ENCODE results near the gene RAPH1.

The RAPH1 gene

DNA sequence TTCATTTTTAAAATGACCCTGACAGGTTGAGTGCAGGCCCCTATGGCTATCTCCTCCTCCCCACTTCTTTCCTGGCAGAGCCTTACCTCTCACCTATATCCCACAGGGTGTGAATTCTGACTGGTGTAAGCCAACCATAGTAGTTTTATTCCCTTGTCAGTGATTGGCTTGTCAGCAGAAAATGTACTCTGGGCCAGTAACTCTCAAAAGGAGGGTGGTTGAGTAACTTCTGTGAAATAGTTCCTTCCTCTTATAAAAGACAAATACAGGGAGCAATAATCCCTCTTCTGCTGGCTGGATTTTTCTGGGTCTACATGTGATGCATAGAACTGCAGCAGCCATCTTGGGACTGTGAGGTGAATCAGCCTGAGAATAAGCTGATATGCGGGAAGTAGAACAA lies 83.4 kb downstream of the RAPH1 start:
- H3K27me3 ChIP-seq (ENCODE audit: control insufficient read depth, insufficient read depth, low read length) = no peaks in the 10 kb centered on the region
- no peaks in the 10 kb centered on the region for H3K9me3 ChIP-seq (ENCODE audit: control insufficient read depth, insufficient read depth, low read length)
- H3K9ac ChIP-seq (ENCODE audit: low read depth, low read length) = no peak overlapping the region
- H3K4me3 ChIP-seq (ENCODE audit: low read depth, low read length) = no peak overlapping the region
- H3K36me3 ChIP-seq (ENCODE audit: control insufficient read depth, insufficient read depth, low read length) = peaks cover 70% of the 10 kb centered on the region
- H3K27ac ChIP-seq (ENCODE audit: low read depth, low read length) = no peak overlapping the region
- H3K4me1 ChIP-seq (ENCODE audit: control insufficient read depth, insufficient read depth, low read length) = no peaks in the 10 kb centered on the region

DNA sequence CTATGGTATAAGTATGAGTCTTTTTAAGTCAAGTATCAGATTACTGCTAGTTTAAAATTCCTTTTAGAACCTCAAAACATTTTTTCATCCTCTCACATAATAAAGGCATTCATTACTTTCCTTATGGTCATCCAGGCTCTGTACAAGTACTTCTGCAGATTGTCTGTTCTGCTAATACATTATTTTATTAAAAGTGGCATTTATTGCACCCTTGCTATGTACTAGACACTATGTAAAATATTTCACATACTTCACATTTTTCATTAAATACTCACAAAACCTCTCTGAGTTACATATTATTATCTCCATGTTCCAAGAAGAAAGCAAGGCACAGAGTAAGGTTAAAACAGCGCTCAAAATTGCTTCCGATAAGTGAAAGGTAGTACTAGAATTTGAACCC lies 84.1 kb downstream of the RAPH1 start:
- Histone ChIP-seq H3K9me3 (ENCODE audit: control insufficient read depth, insufficient read depth, low read length) (no peaks in the 10 kb centered on the region), H3K27ac (ENCODE audit: low read depth, low read length) (no peak overlapping the region), H3K9ac (ENCODE audit: low read depth, low read length) (no peak overlapping the region), H3K4me1 (ENCODE audit: control insufficient read depth, insufficient read depth, low read length) (no peaks in the 10 kb centered on the region), H3K27me3 (ENCODE audit: control insufficient read depth, insufficient read depth, low read length) (no peaks in the 10 kb centered on the region), H3K36me3 (ENCODE audit: control insufficient read depth, insufficient read depth, low read length) (peaks cover 70% of the 10 kb centered on the region), H3K4me3 (ENCODE audit: low read depth, low read length) (no peak overlapping the region)

- Histone ChIP-seq H3K4me3 (ENCODE audit: low read depth, low read length) (no peak overlapping the region), H3K27ac (ENCODE audit: low read depth, low read length) (no peak overlapping the region), H3K9me3 (ENCODE audit: control insufficient read depth, insufficient read depth, low read length) (no peaks in the 10 kb centered on the region), H3K9ac (ENCODE audit: low read depth, low read length) (no peak overlapping the region), H3K4me1 (ENCODE audit: control insufficient read depth, insufficient read depth, low read length) (no peaks in the 10 kb centered on the region), H3K27me3 (ENCODE audit: control insufficient read depth, insufficient read depth, low read length) (no peaks in the 10 kb centered on the region), H3K36me3 (ENCODE audit: control insufficient read depth, insufficient read depth, low read length) (peaks cover 74% of the 10 kb centered on the region)
Observed at GRCh38 chr2:203450561-203450960, 84.5 kb downstream of the RAPH1 start.

GRCh38 chr2:203446780-203447179 lies 88.3 kb downstream of the RAPH1 start:
- no peak overlapping the region for H3K27ac ChIP-seq (ENCODE audit: low read depth, low read length)
- H3K36me3 ChIP-seq (ENCODE audit: control insufficient read depth, insufficient read depth, low read length) = peaks cover 75% of the 10 kb centered on the region
- H3K27me3 ChIP-seq (ENCODE audit: control insufficient read depth, insufficient read depth, low read length) = no peaks in the 10 kb centered on the region
- no peak overlapping the region for H3K9ac ChIP-seq (ENCODE audit: low read depth, low read length)
- H3K9me3 ChIP-seq (ENCODE audit: control insufficient read depth, insufficient read depth, low read length) = no peaks in the 10 kb centered on the region
- no peaks in the 10 kb centered on the region for H3K4me1 ChIP-seq (ENCODE audit: control insufficient read depth, insufficient read depth, low read length)
- H3K4me3 ChIP-seq (ENCODE audit: low read depth, low read length) = no peak overlapping the region

DNA sequence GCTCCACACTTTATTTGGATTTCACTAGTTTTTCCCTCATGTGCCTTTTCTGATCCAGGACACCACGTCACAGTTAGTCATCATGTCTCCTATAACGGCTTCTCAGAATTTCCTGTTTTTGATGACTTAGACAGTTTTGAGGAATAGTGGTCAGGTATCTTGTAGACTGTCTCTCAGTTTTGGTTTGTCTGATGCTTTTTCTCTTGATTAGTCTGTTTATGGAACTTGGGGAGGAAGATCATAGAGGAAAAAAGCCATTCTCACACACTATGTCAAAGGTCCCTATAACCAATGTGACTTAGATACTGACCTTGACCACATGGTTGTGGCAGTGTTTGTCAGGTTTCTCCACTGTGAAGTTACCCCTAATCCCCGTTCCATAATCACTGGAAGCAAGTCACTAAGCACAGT lies 89.0 kb downstream of the RAPH1 start:
- Histone ChIP-seq H3K27me3 (ENCODE audit: control insufficient read depth, insufficient read depth, low read length) (no peaks in the 10 kb centered on the region), H3K4me1 (ENCODE audit: control insufficient read depth, insufficient read depth, low read length) (no peaks in the 10 kb centered on the region), H3K36me3 (ENCODE audit: control insufficient read depth, insufficient read depth, low read length) (peaks cover 74% of the 10 kb centered on the region), H3K9me3 (ENCODE audit: control insufficient read depth, insufficient read depth, low read length) (no peaks in the 10 kb centered on the region), H3K9ac (ENCODE audit: low read depth, low read length) (no peak overlapping the region), H3K27ac (ENCODE audit: low read depth, low read length) (no peak overlapping the region), H3K4me3 (ENCODE audit: low read depth, low read length) (no peak overlapping the region)

DNA sequence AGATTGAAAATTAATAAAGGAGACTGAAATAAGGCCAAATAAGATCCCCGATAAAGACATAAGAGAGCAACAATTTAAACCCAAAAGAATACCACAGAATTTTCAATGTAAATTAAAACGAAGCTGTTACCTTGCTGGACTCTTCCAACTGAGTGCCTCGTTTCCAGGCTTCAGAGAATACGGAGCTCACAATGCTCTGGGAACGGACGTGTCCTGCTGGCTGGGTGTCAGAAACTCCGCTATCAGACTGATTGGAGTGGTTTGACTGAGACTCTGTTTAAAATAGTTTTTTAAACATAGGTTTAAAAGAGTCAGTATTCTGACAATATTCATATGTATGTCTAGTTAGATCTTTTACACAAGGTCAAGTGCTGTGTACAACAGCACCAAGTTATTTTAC lies 90.4 kb downstream of the RAPH1 start:
- no peak overlapping the region for H3K27ac ChIP-seq (ENCODE audit: low read depth, low read length)

DNA sequence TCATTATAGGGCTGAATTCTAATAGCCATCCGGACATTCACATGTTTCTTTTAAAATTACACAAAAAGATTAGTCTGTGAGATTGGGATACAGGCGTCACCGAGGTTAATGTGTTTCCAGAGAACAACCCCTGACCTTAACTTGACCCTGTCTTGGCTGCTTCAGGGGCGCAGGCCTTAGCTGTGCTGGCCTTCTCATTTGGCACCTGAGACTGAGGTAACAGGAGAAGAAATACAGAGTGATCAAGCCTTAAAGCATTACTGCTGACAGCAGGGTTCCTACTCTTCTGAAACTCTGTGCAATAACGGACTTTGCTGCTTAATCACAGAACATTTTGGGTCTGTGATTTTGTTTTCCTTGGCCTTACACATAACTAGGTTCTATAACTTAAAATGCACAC lies 92.6 kb downstream of the RAPH1 start:
- no peak overlapping the region for H3K4me3 ChIP-seq (ENCODE audit: low read depth, low read length)
- H3K9me3 ChIP-seq (ENCODE audit: control insufficient read depth, insufficient read depth, low read length) = no peaks in the 10 kb centered on the region
- H3K36me3 ChIP-seq (ENCODE audit: control insufficient read depth, insufficient read depth, low read length) = peaks cover 61% of the 10 kb centered on the region
- no peak overlapping the region for H3K27ac ChIP-seq (ENCODE audit: low read depth, low read length)
- no peak overlapping the region for H3K9ac ChIP-seq (ENCODE audit: low read depth, low read length)
- H3K4me1 ChIP-seq (ENCODE audit: control insufficient read depth, insufficient read depth, low read length) = no peaks in the 10 kb centered on the region
- no peaks in the 10 kb centered on the region for H3K27me3 ChIP-seq (ENCODE audit: control insufficient read depth, insufficient read depth, low read length)

More for the DNA sequence above, 90.4 kb downstream of the RAPH1 start:
- no peak overlapping the region for H3K9ac ChIP-seq (ENCODE audit: low read depth, low read length)
- H3K9me3 ChIP-seq (ENCODE audit: control insufficient read depth, insufficient read depth, low read length) = no peaks in the 10 kb centered on the region
- no peaks in the 10 kb centered on the region for H3K4me1 ChIP-seq (ENCODE audit: control insufficient read depth, insufficient read depth, low read length)
- H3K36me3 ChIP-seq (ENCODE audit: control insufficient read depth, insufficient read depth, low read length) = peaks cover 64% of the 10 kb centered on the region
- H3K4me3 ChIP-seq (ENCODE audit: low read depth, low read length) = no peak overlapping the region
- no peaks in the 10 kb centered on the region for H3K27me3 ChIP-seq (ENCODE audit: control insufficient read depth, insufficient read depth, low read length)

- H3K9ac ChIP-seq (ENCODE audit: low read depth, low read length) = no peak overlapping the region
- H3K27me3 ChIP-seq (ENCODE audit: control insufficient read depth, insufficient read depth, low read length) = no peaks in the 10 kb centered on the region
- no peak overlapping the region for H3K4me3 ChIP-seq (ENCODE audit: low read depth, low read length)
- H3K4me1 ChIP-seq (ENCODE audit: control insufficient read depth, insufficient read depth, low read length) = no peaks in the 10 kb centered on the region
- H3K9me3 ChIP-seq (ENCODE audit: control insufficient read depth, insufficient read depth, low read length) = no peaks in the 10 kb centered on the region
- peaks cover 52% of the 10 kb centered on the region for H3K36me3 ChIP-seq (ENCODE audit: control insufficient read depth, insufficient read depth, low read length)
- no peak overlapping the region for H3K27ac ChIP-seq (ENCODE audit: low read depth, low read length)
Observed at GRCh38 chr2:203441463-203441862, 93.6 kb downstream of the RAPH1 start.

GRCh38 chr2:203440671-203441070 lies 94.4 kb downstream of the RAPH1 start:
- H3K36me3 ChIP-seq (ENCODE audit: control insufficient read depth, insufficient read depth, low read length) = peaks cover 44% of the 10 kb centered on the region
- H3K27ac ChIP-seq (ENCODE audit: low read depth, low read length) = no peak overlapping the region
- H3K27me3 ChIP-seq (ENCODE audit: control insufficient read depth, insufficient read depth, low read length) = no peaks in the 10 kb centered on the region
- H3K4me1 ChIP-seq (ENCODE audit: control insufficient read depth, insufficient read depth, low read length) = no peaks in the 10 kb centered on the region
- H3K9me3 ChIP-seq (ENCODE audit: control insufficient read depth, insufficient read depth, low read length) = no peaks in the 10 kb centered on the region
- H3K4me3 ChIP-seq (ENCODE audit: low read depth, low read length) = no peak overlapping the region
- H3K9ac ChIP-seq (ENCODE audit: low read depth, low read length) = no peak overlapping the region

DNA sequence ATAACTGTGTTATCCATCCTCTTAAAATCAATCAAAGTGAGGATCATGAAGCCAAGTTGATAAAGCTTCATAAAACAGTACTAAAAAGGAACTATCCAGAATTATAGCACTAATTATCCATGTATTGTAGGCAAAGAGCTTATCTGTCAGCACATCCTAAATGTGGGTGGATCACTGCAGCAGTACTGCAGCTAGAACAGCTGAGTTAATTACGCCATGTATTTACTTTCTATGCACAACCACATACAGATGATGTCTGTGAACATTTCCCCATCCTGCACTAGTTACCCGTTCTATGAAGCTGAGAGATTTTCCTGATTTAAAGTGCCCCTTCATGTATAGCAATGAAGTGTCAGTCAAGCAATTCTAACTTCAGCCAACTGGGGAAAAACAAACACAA lies 96.6 kb downstream of the RAPH1 start:
- Histone ChIP-seq H3K4me1 (ENCODE audit: control insufficient read depth, insufficient read depth, low read length) (no peaks in the 10 kb centered on the region), H3K27me3 (ENCODE audit: control insufficient read depth, insufficient read depth, low read length) (no peaks in the 10 kb centered on the region), H3K9ac (ENCODE audit: low read depth, low read length) (no peak overlapping the region), H3K36me3 (ENCODE audit: control insufficient read depth, insufficient read depth, low read length) (peaks cover 32% of the 10 kb centered on the region), H3K9me3 (ENCODE audit: control insufficient read depth, insufficient read depth, low read length) (no peaks in the 10 kb centered on the region), H3K27ac (ENCODE audit: low read depth, low read length) (no peak overlapping the region), H3K4me3 (ENCODE audit: low read depth, low read length) (no peak overlapping the region)

DNA sequence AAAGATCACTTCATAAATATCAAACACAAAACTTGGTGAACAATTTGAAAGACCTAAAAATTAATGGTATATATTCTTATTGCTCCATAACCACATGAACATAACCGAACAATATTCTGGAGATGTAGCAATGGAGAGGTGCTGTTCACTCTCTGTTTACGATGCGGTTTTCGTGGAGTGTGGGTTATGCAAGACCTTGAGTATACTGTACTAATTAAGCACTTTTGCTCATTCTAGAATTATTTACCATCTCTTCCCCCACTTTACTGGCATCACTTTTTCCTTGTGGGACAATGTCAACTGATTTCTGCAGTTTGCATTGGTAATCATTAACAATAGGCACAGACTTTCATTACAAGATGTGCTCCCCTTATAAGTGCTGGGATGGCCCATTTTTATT lies 97.6 kb downstream of the RAPH1 start:
- Histone ChIP-seq H3K9ac (ENCODE audit: low read depth, low read length) (no peak overlapping the region), H3K9me3 (ENCODE audit: control insufficient read depth, insufficient read depth, low read length) (no peaks in the 10 kb centered on the region), H3K36me3 (ENCODE audit: control insufficient read depth, insufficient read depth, low read length) (peaks cover 26% of the 10 kb centered on the region), H3K27me3 (ENCODE audit: control insufficient read depth, insufficient read depth, low read length) (no peaks in the 10 kb centered on the region), H3K4me3 (ENCODE audit: low read depth, low read length) (no peak overlapping the region), H3K4me1 (ENCODE audit: control insufficient read depth, insufficient read depth, low read length) (no peaks in the 10 kb centered on the region), H3K27ac (ENCODE audit: low read depth, low read length) (no peak overlapping the region)

DNA sequence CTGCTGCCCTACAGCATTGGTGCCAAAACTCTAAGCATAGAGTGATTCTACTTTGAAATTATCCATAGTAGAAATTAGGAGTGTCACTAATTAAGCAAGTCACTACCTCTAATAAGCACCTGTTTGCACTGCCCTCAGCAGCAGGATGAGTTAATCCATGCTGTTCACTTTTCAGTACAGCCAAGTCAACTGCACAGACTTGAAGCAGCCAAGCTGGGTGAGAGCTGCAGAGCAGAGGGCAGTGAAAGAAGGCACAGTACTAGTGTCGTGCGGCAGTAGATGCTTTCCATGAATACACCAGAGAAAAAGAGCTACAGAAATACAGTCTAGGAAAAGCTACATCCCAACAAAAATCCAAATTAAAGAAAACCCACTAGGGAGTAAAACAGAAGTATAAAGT lies 98.6 kb downstream of the RAPH1 start:
- Histone ChIP-seq H3K9ac (ENCODE audit: low read depth, low read length) (no peak overlapping the region), H3K4me1 (ENCODE audit: control insufficient read depth, insufficient read depth, low read length) (no peaks in the 10 kb centered on the region), H3K27ac (ENCODE audit: low read depth, low read length) (no peak overlapping the region), H3K4me3 (ENCODE audit: low read depth, low read length) (no peak overlapping the region), H3K27me3 (ENCODE audit: control insufficient read depth, insufficient read depth, low read length) (no peaks in the 10 kb centered on the region), H3K36me3 (ENCODE audit: control insufficient read depth, insufficient read depth, low read length) (peaks cover 26% of the 10 kb centered on the region), H3K9me3 (ENCODE audit: control insufficient read depth, insufficient read depth, low read length) (no peaks in the 10 kb centered on the region)

Measured in HUES48 (cell line).